HepG2 (cell line): ENCODE data around the gene LDLR. TPM values are rescaled to one million over a fixed set of nuclear protein-coding genes. Genes with fewer than 3 reads are reported as not detected.
A peak's percentile ranks its signal among the peaks of the same experiment; 100 is the strongest.

ENCODE experiments used
- ARHGAP35 ChIP-seq: sonication (generic); formaldehyde crosslinking; IDR thresholded peaks from 2 replicates; pipeline ENCODE4 v1.9.0; 2022; ENCODE audit warnings: mild to moderate bottlenecking, inconsistent platforms, moderate library complexity, missing genetic modification reagents, borderline replicate concordance
- BORCS8-MEF2B ChIP-seq: sonication (generic); formaldehyde crosslinking; IDR thresholded peaks from 2 replicates; pipeline ENCODE4 v1.8.0; 2022; ENCODE audit warnings: mild to moderate bottlenecking, missing genetic modification reagents
- CHD4 ChIP-seq: fragments of 200-600 bp; sonication (generic); IDR thresholded peaks from 2 replicates; pipeline ENCODE4 v1.7.0; 2017; ENCODE audit warnings: mild to moderate bottlenecking, low read length, borderline replicate concordance
- CREM ChIP-seq, 2 experiments: sonication (generic) in 1 of 2; formaldehyde crosslinking in 1 of 2; IDR thresholded peaks; 2 replicates each; pipeline versions ENCODE4 v1.4.0 to v1.6.1; 2016 to 2020; ENCODE audit warnings: antibody characterized with exemption in 1 of 2, mild to moderate bottlenecking in 1 of 2, missing genetic modification reagents in 1 of 2
- E2F2 ChIP-seq: sonication (generic); formaldehyde crosslinking; IDR thresholded peaks from 2 replicates; pipeline ENCODE4 v1.4.0; 2020; ENCODE audit warnings: missing genetic modification reagents, borderline replicate concordance
- ERF ChIP-seq: IDR thresholded peaks from 2 replicates; pipeline ENCODE4 v1.6.1; 2018; ENCODE audit warnings: missing biosample characterization, missing genetic modification reagents
- RFXAP ChIP-seq: sonication (generic); formaldehyde crosslinking; IDR thresholded peaks from 2 replicates; pipeline ENCODE4 v1.4.0; 2020; ENCODE audit warnings: missing genetic modification reagents, borderline replicate concordance
- SP4 ChIP-seq: sonication (generic); formaldehyde crosslinking; IDR thresholded peaks from 2 replicates; pipeline ENCODE4 v1.8.1; 2023; ENCODE audit warnings: mild to moderate bottlenecking, missing genetic modification reagents
- TRAFD1 ChIP-seq: sonication (generic); formaldehyde crosslinking; IDR thresholded peaks from 2 replicates; pipeline ENCODE4 v1.5.1; 2020; ENCODE audit warnings: missing genetic modification reagents, mild to moderate bottlenecking, borderline replicate concordance
- XRCC5 ChIP-seq: fragments of 200-400 bp; formaldehyde crosslinking; optimal IDR thresholded peaks from 2 replicates; pipeline ENCODE3; 2017; ENCODE audit warnings: mild to moderate bottlenecking, low read length
- ZKSCAN8 ChIP-seq: IDR thresholded peaks from 2 replicates; pipeline ENCODE4 v1.6.1; 2016; ENCODE audit warnings: borderline replicate concordance, missing genetic modification reagents, missing compliant biosample characterization
- ZNF354B ChIP-seq: sonication (generic); formaldehyde crosslinking; IDR thresholded peaks from 2 replicates; pipeline ENCODE4 v1.8.0; 2022; ENCODE audit warnings: mild to moderate bottlenecking, missing genetic modification reagents
- ZNF768 ChIP-seq: sonication (generic); formaldehyde crosslinking; IDR thresholded peaks from 2 replicates; pipeline ENCODE4 v1.4.0; 2020; ENCODE audit warnings: missing genetic modification reagents
- ZNF792 ChIP-seq: IDR thresholded peaks from 2 replicates; pipeline ENCODE4 v1.6.1; 2016
- polyA plus RNA-seq, 8 experiments: library from polyadenylated mRNA; depleted of rRNA in 3 of 8; stranded (reverse) in 7 of 8; unstranded in 1 of 8; fragments of >200 nt; fragmentation: Illumina TruSeq in 4 of 8; extraction: Trizol in 4 of 8; gene quantifications; 2 replicates each; pipeline versions ENCODE4 v1.2.1 to v1.2.3, GENCODE V29; 2011 to 2016; ENCODE audit warnings: low read depth in 4 of 8, missing spikeins in 1 of 8, mixed read lengths in 1 of 8; ENCODE audit not compliant: insufficient read depth in 1 of 8
- total RNA-seq, 5 experiments: library from RNA; depleted of rRNA; stranded (reverse); fragments of >200 nt; fragmentation: Illumina TruSeq; extraction: Trizol; gene quantifications; 2 replicates each; pipeline ENCODE4 v1.2.3, GENCODE V29; 2016; ENCODE audit warnings: low read depth in 1 of 5
- TF ChIP-seq, protein P1 (sequence below), 2 experiments: IDR thresholded peaks; 2 replicates each; pipeline ENCODE4 v1.6.1; 2011 to 2012; ENCODE audit warnings: low read length in 2 of 2, borderline replicate concordance in 1 of 2, low read depth in 1 of 2, mild to moderate bottlenecking in 1 of 2, moderate library complexity in 1 of 2
- TF ChIP-seq, protein P2 (sequence below): sonication (generic); formaldehyde crosslinking; IDR thresholded peaks from 2 replicates; pipeline ENCODE4 v1.4.0; 2020; ENCODE audit warnings: missing genetic modification reagents

LDLR gene
- total and polyA plus RNA-seq, 2 of the 13 experiments (the other 11 are each of a cell fraction or from before 2014, with no cell fraction given): 51.6 to 92.5 TPM

DNA sequence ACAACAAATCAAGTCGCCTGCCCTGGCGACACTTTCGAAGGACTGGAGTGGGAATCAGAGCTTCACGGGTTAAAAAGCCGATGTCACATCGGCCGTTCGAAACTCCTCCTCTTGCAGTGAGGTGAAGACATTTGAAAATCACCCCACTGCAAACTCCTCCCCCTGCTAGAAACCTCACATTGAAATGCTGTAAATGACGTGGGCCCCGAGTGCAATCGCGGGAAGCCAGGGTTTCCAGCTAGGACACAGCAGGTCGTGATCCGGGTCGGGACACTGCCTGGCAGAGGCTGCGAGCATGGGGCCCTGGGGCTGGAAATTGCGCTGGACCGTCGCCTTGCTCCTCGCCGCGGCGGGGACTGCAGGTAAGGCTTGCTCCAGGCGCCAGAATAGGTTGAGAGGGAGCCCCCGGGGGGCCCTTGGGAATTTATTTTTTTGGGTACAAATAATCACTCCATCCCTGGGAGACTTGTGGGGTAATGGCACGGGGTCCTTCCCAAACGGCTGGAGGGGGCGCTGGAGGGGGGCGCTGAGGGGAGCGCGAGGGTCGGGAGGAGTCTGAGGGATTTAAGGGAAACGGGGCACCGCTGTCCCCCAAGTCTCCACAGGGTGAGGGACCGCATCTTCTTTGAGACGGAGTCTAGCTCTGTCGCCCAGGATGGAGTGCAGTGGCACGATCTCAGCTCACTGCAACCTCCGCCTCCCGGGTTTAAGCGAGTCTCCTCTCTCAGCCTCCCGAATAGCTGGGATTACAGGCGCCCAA lies at the start of gene LDLR (continued):
- TF ChIP-seq ZNF354B (CRISPR knock-in tag) (no peak), ZNF768 (CRISPR knock-in tag) (peak; percentile 58; the same call in 1 of the 2 replicates), CREM (IDR thresholded peaks at IDR 0.05) (peak; percentile 79; the same call in 1 of the 2 replicates), CREM (CRISPR knock-in tag; IDR thresholded peaks at IDR 0.05) (no peak), CHD4 (no peak), SP4 (CRISPR knock-in tag) (peak; percentile 88), ZNF792 (CRISPR knock-in tag) (peak; percentile 55; the same call in 1 of the 2 replicates), ZKSCAN8 (CRISPR knock-in tag) (no peak), RFXAP (CRISPR knock-in tag) (0 out of 2 replicates have a peak, but pooled peaks have one; percentile 15), BORCS8-MEF2B (0 out of 2 replicates have a peak, but pooled peaks have one; percentile 27), XRCC5 (peak; percentile 39), TRAFD1 (CRISPR knock-in tag) (peak; percentile 19; the same call in 1 of the 2 replicates), ARHGAP35 (CRISPR knock-in tag) (0 out of 2 replicates have a peak, but pooled peaks have one; percentile 16), E2F2 (CRISPR knock-in tag) (0 out of 2 replicates have a peak, but pooled peaks have one; percentile 40), ERF (0 out of 2 replicates have a peak, but pooled peaks have one; percentile 47)
- TF ChIP-seq, protein P1, sequence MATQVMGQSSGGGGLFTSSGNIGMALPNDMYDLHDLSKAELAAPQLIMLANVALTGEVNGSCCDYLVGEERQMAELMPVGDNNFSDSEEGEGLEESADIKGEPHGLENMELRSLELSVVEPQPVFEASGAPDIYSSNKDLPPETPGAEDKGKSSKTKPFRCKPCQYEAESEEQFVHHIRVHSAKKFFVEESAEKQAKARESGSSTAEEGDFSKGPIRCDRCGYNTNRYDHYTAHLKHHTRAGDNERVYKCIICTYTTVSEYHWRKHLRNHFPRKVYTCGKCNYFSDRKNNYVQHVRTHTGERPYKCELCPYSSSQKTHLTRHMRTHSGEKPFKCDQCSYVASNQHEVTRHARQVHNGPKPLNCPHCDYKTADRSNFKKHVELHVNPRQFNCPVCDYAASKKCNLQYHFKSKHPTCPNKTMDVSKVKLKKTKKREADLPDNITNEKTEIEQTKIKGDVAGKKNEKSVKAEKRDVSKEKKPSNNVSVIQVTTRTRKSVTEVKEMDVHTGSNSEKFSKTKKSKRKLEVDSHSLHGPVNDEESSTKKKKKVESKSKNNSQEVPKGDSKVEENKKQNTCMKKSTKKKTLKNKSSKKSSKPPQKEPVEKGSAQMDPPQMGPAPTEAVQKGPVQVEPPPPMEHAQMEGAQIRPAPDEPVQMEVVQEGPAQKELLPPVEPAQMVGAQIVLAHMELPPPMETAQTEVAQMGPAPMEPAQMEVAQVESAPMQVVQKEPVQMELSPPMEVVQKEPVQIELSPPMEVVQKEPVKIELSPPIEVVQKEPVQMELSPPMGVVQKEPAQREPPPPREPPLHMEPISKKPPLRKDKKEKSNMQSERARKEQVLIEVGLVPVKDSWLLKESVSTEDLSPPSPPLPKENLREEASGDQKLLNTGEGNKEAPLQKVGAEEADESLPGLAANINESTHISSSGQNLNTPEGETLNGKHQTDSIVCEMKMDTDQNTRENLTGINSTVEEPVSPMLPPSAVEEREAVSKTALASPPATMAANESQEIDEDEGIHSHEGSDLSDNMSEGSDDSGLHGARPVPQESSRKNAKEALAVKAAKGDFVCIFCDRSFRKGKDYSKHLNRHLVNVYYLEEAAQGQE (IDR thresholded peaks at IDR 0.05; ENCODE audit: borderline replicate concordance in 1 of 2, low read depth in 1 of 2, low read length in 2 of 2): peak in 1 of 2 experiments; percentile 67; a peak in 1 of 4 replicates
- TF ChIP-seq, protein P2, sequence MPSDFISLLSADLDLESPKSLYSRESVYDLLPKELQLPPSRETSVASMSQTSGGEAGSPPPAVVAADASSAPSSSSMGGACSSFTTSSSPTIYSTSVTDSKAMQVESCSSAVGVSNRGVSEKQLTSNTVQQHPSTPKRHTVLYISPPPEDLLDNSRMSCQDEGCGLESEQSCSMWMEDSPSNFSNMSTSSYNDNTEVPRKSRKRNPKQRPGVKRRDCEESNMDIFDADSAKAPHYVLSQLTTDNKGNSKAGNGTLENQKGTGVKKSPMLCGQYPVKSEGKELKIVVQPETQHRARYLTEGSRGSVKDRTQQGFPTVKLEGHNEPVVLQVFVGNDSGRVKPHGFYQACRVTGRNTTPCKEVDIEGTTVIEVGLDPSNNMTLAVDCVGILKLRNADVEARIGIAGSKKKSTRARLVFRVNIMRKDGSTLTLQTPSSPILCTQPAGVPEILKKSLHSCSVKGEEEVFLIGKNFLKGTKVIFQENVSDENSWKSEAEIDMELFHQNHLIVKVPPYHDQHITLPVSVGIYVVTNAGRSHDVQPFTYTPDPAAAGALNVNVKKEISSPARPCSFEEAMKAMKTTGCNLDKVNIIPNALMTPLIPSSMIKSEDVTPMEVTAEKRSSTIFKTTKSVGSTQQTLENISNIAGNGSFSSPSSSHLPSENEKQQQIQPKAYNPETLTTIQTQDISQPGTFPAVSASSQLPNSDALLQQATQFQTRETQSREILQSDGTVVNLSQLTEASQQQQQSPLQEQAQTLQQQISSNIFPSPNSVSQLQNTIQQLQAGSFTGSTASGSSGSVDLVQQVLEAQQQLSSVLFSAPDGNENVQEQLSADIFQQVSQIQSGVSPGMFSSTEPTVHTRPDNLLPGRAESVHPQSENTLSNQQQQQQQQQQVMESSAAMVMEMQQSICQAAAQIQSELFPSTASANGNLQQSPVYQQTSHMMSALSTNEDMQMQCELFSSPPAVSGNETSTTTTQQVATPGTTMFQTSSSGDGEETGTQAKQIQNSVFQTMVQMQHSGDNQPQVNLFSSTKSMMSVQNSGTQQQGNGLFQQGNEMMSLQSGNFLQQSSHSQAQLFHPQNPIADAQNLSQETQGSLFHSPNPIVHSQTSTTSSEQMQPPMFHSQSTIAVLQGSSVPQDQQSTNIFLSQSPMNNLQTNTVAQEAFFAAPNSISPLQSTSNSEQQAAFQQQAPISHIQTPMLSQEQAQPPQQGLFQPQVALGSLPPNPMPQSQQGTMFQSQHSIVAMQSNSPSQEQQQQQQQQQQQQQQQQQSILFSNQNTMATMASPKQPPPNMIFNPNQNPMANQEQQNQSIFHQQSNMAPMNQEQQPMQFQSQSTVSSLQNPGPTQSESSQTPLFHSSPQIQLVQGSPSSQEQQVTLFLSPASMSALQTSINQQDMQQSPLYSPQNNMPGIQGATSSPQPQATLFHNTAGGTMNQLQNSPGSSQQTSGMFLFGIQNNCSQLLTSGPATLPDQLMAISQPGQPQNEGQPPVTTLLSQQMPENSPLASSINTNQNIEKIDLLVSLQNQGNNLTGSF (CRISPR knock-in tag): no peak
